Suprapubic skin (tissue), 4 donors: Measurements from ENCODE around the gene CD44. TPM values are rescaled to one million over a fixed set of nuclear protein-coding genes. Genes with fewer than 3 reads are reported as not detected.

ENCODE experiments used
- DNase-seq, 2 donors: peaks; one replicate each; pipeline ENCODE4 v3.0.0-alpha.2; 2019; ENCODE audit warnings: low spot score in 2 of 2
- H3K27ac ChIP-seq: fragments of 200-600 bp; sonication (generic); one replicate; pipeline ENCODE4 v1.5.1; 2019
- H3K27me3 ChIP-seq: fragments of 200-600 bp; sonication (generic); one replicate; pipeline ENCODE4 v1.5.1; 2019
- H3K36me3 ChIP-seq: fragments of 200-600 bp; sonication (generic); one replicate; pipeline ENCODE4 v1.5.1; 2019
- H3K4me1 ChIP-seq: fragments of 200-600 bp; sonication (generic); one replicate; pipeline ENCODE4 v1.5.1; 2019
- H3K4me3 ChIP-seq: fragments of 200-600 bp; sonication (generic); one replicate; pipeline ENCODE4 v1.5.1; 2019; ENCODE audit warnings: mild to moderate bottlenecking
- H3K9me3 ChIP-seq: fragments of 200-600 bp; sonication (generic); one replicate; pipeline ENCODE4 v1.5.1; 2019
- CTCF ChIP-seq, 2 donors: fragments of 200-600 bp in 1 of 2; fragments of 450-650 bp in 1 of 2; sonication (generic) in 1 of 2; IDR thresholded peaks; one replicate each; pipeline ENCODE4 v1.5.1; 2016 to 2019; ENCODE audit warnings: antibody characterized with exemption in 2 of 2, mild to moderate bottlenecking in 1 of 2, moderate library complexity in 1 of 2
- EP300 ChIP-seq: sonication (generic); formaldehyde crosslinking; IDR thresholded peaks from one replicate; pipeline ENCODE4 v1.6.1; 2017; ENCODE audit warnings: antibody characterized with exemption
- POLR2A ChIP-seq, 2 donors: fragments of 450-650 bp; IDR thresholded peaks; one replicate each; pipeline ENCODE4 v1.6.1; 2017; ENCODE audit warnings: antibody characterized with exemption in 2 of 2, mild to moderate bottlenecking in 2 of 2, moderate library complexity in 2 of 2
- POLR2AphosphoS5 ChIP-seq, 3 donors: sonication (generic); formaldehyde crosslinking; IDR thresholded peaks; one replicate each; pipeline ENCODE4 v1.6.1; 2017; ENCODE audit warnings: antibody characterized with exemption in 3 of 3
- WGBS: methylation state at CpG from one replicate; pipeline ENCODE4 v1.1.5; 2018; 5-methylcytosine and 5-hydroxymethylcytosine counted together
- total RNA-seq, 4 donors: library from RNA; depleted of rRNA; stranded (reverse); fragments of >200 nt; gene quantifications; one replicate each; pipeline ENCODE4 v1.1.0, GENCODE V29; 2016

Gene CD44
- total RNA-seq, 4 donors from 2014 or later = 1,361 to 2,207 (median 1,502) TPM

- no peaks in the 10 kb centered on the region for H3K36me3 ChIP-seq
- H3K9me3 ChIP-seq = no peaks in the 10 kb centered on the region
- peak overlapping the region; percentile 93 for H3K4me3 ChIP-seq
- DNase-seq = no peak
- 2% methylated on average over 5 of the region's 16 CpGs for WGBS
- H3K27ac ChIP-seq = peak overlapping the region; percentile 99
- TF ChIP-seq POLR2AphosphoS5 (IDR thresholded peaks at IDR 0.05) = no peak
- no peak for TF ChIP-seq CTCF (IDR thresholded peaks at IDR 0.05)
- TF ChIP-seq EP300 = no peak
- no peak for TF ChIP-seq POLR2A (IDR thresholded peaks at IDR 0.05)
- H3K4me1 ChIP-seq = peaks cover 61% of the 10 kb centered on the region
- no peaks in the 10 kb centered on the region for H3K27me3 ChIP-seq
Observed at GRCh38 chr11:35138606-35138942, 397 bp upstream of the CD44 start.

- H3K36me3 ChIP-seq = no peaks in the 10 kb centered on the region
- no peak for TF ChIP-seq CTCF (IDR thresholded peaks at IDR 0.05)
- no peak for TF ChIP-seq EP300
- TF ChIP-seq POLR2A (IDR thresholded peaks at IDR 0.05) = no peak
- no peak for TF ChIP-seq POLR2AphosphoS5 (IDR thresholded peaks at IDR 0.05)
- H3K27ac ChIP-seq = peak overlapping the region; percentile 99
- no peaks in the 10 kb centered on the region for H3K9me3 ChIP-seq
- no peak for DNase-seq
- H3K27me3 ChIP-seq = no peaks in the 10 kb centered on the region
- peak overlapping the region; percentile 93 for H3K4me3 ChIP-seq
- H3K4me1 ChIP-seq = peaks cover 65% of the 10 kb centered on the region
- 8% methylated on average over 8 of the region's 8 CpGs for WGBS
Observed at GRCh38 chr11:35139722-35140282, 831 bp downstream of the CD44 start.

- Histone ChIP-seq H3K27me3 (no peaks in the 10 kb centered on the region), H3K4me3 (peak overlapping the region; percentile 93), H3K36me3 (no peaks in the 10 kb centered on the region), H3K4me1 (peaks cover 74% of the 10 kb centered on the region), H3K9me3 (no peaks in the 10 kb centered on the region), H3K27ac (peak overlapping the region; percentile 99)
- 14% methylated on average over 2 of the region's 2 CpGs for WGBS
- TF ChIP-seq POLR2A (IDR thresholded peaks at IDR 0.05) = no peak
- no peak for TF ChIP-seq POLR2AphosphoS5 (IDR thresholded peaks at IDR 0.05)
- no peak for TF ChIP-seq EP300
- no peak for TF ChIP-seq CTCF (IDR thresholded peaks at IDR 0.05)
- DNase-seq = no peak
Observed at GRCh38 chr11:35141071-35141470, 2.1 kb downstream of the CD44 start.

GRCh38 chr11:35141571-35141971, 2.6 kb downstream of the CD44 start:
- Histone ChIP-seq H3K27me3 (no peaks in the 10 kb centered on the region), H3K4me3 (peak overlapping the region; percentile 93), H3K27ac (peak overlapping the region; percentile 99), H3K4me1 (peaks cover 79% of the 10 kb centered on the region), H3K9me3 (no peaks in the 10 kb centered on the region), H3K36me3 (no peaks in the 10 kb centered on the region)
- TF ChIP-seq POLR2AphosphoS5 (IDR thresholded peaks at IDR 0.05) = peak in 1 of 3 donors; percentile 26
- no peak for TF ChIP-seq CTCF (IDR thresholded peaks at IDR 0.05)
- 20% methylated on average over 9 of the region's 9 CpGs for WGBS
- peak; percentile 87 to 88 for DNase-seq

- H3K9me3 ChIP-seq = no peaks in the 10 kb centered on the region
- 34% methylated on average over 2 of the region's 2 CpGs for WGBS
- no peaks in the 10 kb centered on the region for H3K36me3 ChIP-seq
- peak overlapping the region; percentile 93 for H3K4me3 ChIP-seq
- H3K4me1 ChIP-seq = peaks cover 84% of the 10 kb centered on the region
- H3K27me3 ChIP-seq = no peaks in the 10 kb centered on the region
- H3K27ac ChIP-seq = peak overlapping the region; percentile 99
- TF ChIP-seq POLR2AphosphoS5 (IDR thresholded peaks at IDR 0.05) = no peak
- TF ChIP-seq EP300 = no peak
- no peak for TF ChIP-seq POLR2A (IDR thresholded peaks at IDR 0.05)
- no peak for TF ChIP-seq CTCF (IDR thresholded peaks at IDR 0.05)
- peak in 1 of 2 donors; percentile 65 for DNase-seq
Observed at GRCh38 chr11:35142481-35143075, 3.6 kb downstream of the CD44 start.
